SK-N-SH (cell line): ENCODE measurements around the gene SERTM2. TPM values are rescaled to one million over a fixed set of nuclear protein-coding genes. Genes with fewer than 3 reads are reported as not detected.

Source experiments
- CTCF ChIA-PET: fragments of 300-600, 350-600 bp; formaldehyde crosslinking; extraction: SDS; loops from one replicate; lab custom pipeline; 2021; lab: Yijun Ruan, JAX
- POLR2A ChIA-PET: fragments of 350-600 bp; sonication (Branson Sonifier 250); formaldehyde crosslinking; extraction: SDS; loops from one replicate; lab custom pipeline; 2020; ENCODE audit warnings: antibody characterized with exemption, inconsistent platforms; lab: Yijun Ruan, JAX
- DNase-seq: peaks from one replicate; pipeline ENCODE4 v3.0.0; 2012
- H2AFZ ChIP-seq: fragments of 200-600 bp; sonication (generic); 2 replicates; pipeline ENCODE4 v1.8.1; 2016; ENCODE audit warnings: antibody characterized with exemption, mild to moderate bottlenecking, low read depth
- H3F3A ChIP-seq: fragments of 200-600 bp; sonication (generic); replicated peaks from 2 replicates; pipeline ENCODE3; 2016; ENCODE audit warnings: antibody characterized with exemption, mild to moderate bottlenecking; ENCODE audit not compliant: insufficient read depth
- H3K27ac ChIP-seq, 2 experiments: fragments of 200-500 bp in 1 of 2; fragments of 200-600 bp in 1 of 2; sonication (Bioruptor generic) in 1 of 2; sonication (generic), shearing (Covaris generic) in 1 of 2; 2 replicates each; pipeline versions ENCODE4 v1.5.1 to v1.6.1; 2014 to 2016; ENCODE audit warnings: low read depth in 2 of 2, inconsistent platforms in 1 of 2, low read length in 1 of 2, mild to moderate bottlenecking in 1 of 2, mixed read lengths in 1 of 2
- H3K27me3 ChIP-seq: fragments of 200-600 bp; sonication (generic), shearing (Covaris generic); 2 replicates; pipeline ENCODE4 v1.6.1; 2016; ENCODE audit warnings: mixed run types; ENCODE audit not compliant: insufficient read depth
- H3K36me3 ChIP-seq, 2 experiments: fragments of 200-500 bp in 1 of 2; fragments of 200-600 bp in 1 of 2; sonication (Bioruptor generic) in 1 of 2; sonication (generic) in 1 of 2; replicated peaks in 1 of 2; 2 replicates each; pipeline versions ENCODE3 to v1.5.1; 2014 to 2016; ENCODE audit warnings: low read length in 1 of 2, mild to moderate bottlenecking in 1 of 2; ENCODE audit not compliant: insufficient read depth in 2 of 2, control insufficient read depth in 1 of 2
- H3K4me1 ChIP-seq, 2 experiments: fragments of 200-500 bp in 1 of 2; fragments of 200-600 bp in 1 of 2; sonication (Bioruptor generic) in 1 of 2; sonication (generic), shearing (Covaris generic) in 1 of 2; 2 replicates each; pipeline versions ENCODE4 v1.5.1 to v1.6.1; 2014 to 2016; ENCODE audit warnings: low read depth in 1 of 2, low read length in 1 of 2, mixed run types in 1 of 2; ENCODE audit not compliant: insufficient read depth in 2 of 2, control insufficient read depth in 1 of 2
- H3K4me2 ChIP-seq: fragments of 200-600 bp; sonication (generic), shearing (Covaris generic); 2 replicates; pipeline ENCODE4 v1.6.1; 2017; ENCODE audit warnings: mixed run types
- H3K4me3 ChIP-seq, 2 experiments: fragments of 200-500 bp in 1 of 2; fragments of 200-600 bp in 1 of 2; sonication (Bioruptor generic) in 1 of 2; sonication (generic), shearing (Covaris generic) in 1 of 2; 2 replicates each; pipeline versions ENCODE4 v1.5.1 to v1.8.1; 2014 to 2016; ENCODE audit warnings: low read depth in 2 of 2, inconsistent platforms in 1 of 2, low read length in 1 of 2, mild to moderate bottlenecking in 1 of 2, mixed read lengths in 1 of 2, moderate library complexity in 1 of 2
- H3K79me2 ChIP-seq: fragments of 200-600 bp; sonication (generic); 2 replicates; pipeline ENCODE4 v1.8.1; 2017; ENCODE audit warnings: mild to moderate bottlenecking; ENCODE audit not compliant: insufficient read depth
- H3K9ac ChIP-seq: fragments of 200-600 bp; sonication (generic); 2 replicates; pipeline ENCODE4 v1.6.1; 2017; ENCODE audit warnings: mixed run types
- H3K9me2 ChIP-seq: fragments of 200-600 bp; sonication (generic); 2 replicates; pipeline ENCODE4 v1.6.1; 2017; ENCODE audit warnings: mixed run types
- H3K9me3 ChIP-seq: fragments of 200-600 bp; sonication (generic); 2 replicates; pipeline ENCODE4 v1.6.1; 2017; ENCODE audit warnings: mixed run types, mild to moderate bottlenecking, moderate library complexity
- H4K20me1 ChIP-seq: fragments of 200-600 bp; sonication (generic); 2 replicates; pipeline ENCODE4 v1.6.1; 2017; ENCODE audit warnings: mild to moderate bottlenecking, mixed run types; ENCODE audit not compliant: insufficient read depth
- ELF1 ChIP-seq: IDR thresholded peaks from 2 replicates; pipeline ENCODE4 v1.4.0; 2012
- EP300 ChIP-seq, 2 experiments: IDR thresholded peaks; 2 replicates each; pipeline versions ENCODE4 v1.4.0 to v1.6.1; 2012; ENCODE audit warnings: borderline replicate concordance in 1 of 2, low read depth in 1 of 2, low read length in 1 of 2
- FOXM1 ChIP-seq: IDR thresholded peaks from 2 replicates; pipeline ENCODE4 v1.4.0; 2012; ENCODE audit warnings: low read depth, mild to moderate bottlenecking
- GABPA ChIP-seq: IDR thresholded peaks from 2 replicates; pipeline ENCODE4 v1.4.0; 2012; ENCODE audit warnings: low read depth, mild to moderate bottlenecking
- NRF1 ChIP-seq: IDR thresholded peaks from 2 replicates; pipeline ENCODE4 v1.6.1; 2012; ENCODE audit warnings: low read depth, mild to moderate bottlenecking, low read length
- RFX5 ChIP-seq: IDR thresholded peaks from 2 replicates; pipeline ENCODE4 v1.6.1; 2012; ENCODE audit warnings: mild to moderate bottlenecking, improper control_type of control experiment, low read length
- RXRA ChIP-seq: IDR thresholded peaks from 2 replicates; pipeline ENCODE4 v1.4.0; 2012; ENCODE audit warnings: low read depth, mild to moderate bottlenecking, borderline replicate concordance
- SMC3 ChIP-seq: IDR thresholded peaks from 2 replicates; pipeline ENCODE4 v1.6.1; 2012; ENCODE audit warnings: low read depth, low read length, improper control_type of control experiment
- YY1 ChIP-seq: IDR thresholded peaks from 2 replicates; pipeline ENCODE4 v1.4.0; 2012; ENCODE audit warnings: low read depth, mild to moderate bottlenecking
- WGBS: methylation state at CpG from one replicate; pipeline ENCODE4 v1.1.6; 2017; ENCODE audit warnings: low lambda C conversion rate; 5-methylcytosine and 5-hydroxymethylcytosine counted together
- polyA plus RNA-seq, 3 experiments: library from polyadenylated mRNA; depleted of rRNA; stranded (reverse); fragments of >200 nt; gene quantifications; 2 replicates each; pipeline ENCODE4 v1.2.3, GENCODE V29; 2012
- TF ChIP-seq, protein P1 (sequence below): IDR thresholded peaks from 2 replicates; pipeline ENCODE4; 2012
- TF ChIP-seq, protein P2 (sequence below): IDR thresholded peaks from 2 replicates; pipeline ENCODE4 v1.4.0; 2012; ENCODE audit warnings: low read depth, borderline replicate concordance
- TF ChIP-seq, protein P3 (sequence below): fragments of 150-350 bp; IDR thresholded peaks from 2 replicates; pipeline ENCODE4 v1.6.1; 2017; ENCODE audit warnings: antibody characterized with exemption, low read length, low read depth, borderline replicate concordance
- TF ChIP-seq, protein P4 (sequence below): fragments of 200-600 bp; sonication (generic); IDR thresholded peaks from 2 replicates; pipeline ENCODE4 v1.6.1; 2017; ENCODE audit warnings: antibody characterized with exemption, mild to moderate bottlenecking, moderate library complexity

Gene SERTM2
- polyA plus RNA-seq, 1 of the 3 experiments (the other 2 are of a cell fraction) = 0.12 TPM

DNA sequence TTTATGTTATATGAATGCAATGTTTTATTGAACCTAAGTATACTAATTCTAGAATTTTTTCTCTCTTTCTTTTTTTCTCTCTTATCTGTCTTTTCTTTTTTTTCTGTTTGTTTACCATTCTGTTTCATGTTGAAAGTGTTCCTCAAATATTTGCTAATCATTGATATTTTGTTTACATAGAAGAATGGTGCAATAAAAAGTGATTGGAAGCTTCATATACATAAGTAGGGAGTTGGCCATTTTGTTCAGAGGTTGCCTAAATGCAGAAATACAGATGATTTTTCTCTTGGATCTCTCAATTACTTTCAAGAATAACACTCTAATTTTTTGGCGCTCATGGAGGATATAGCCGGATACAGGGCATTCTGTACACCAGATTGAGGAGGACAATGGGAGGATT is 5.7 kb upstream of the SERTM2 start:
- TF ChIP-seq ELF1 (no peak), YY1 (no peak), NRF1 (no peak), RFX5 (no peak), RXRA (no peak), FOXM1 (no peak)
- TF ChIP-seq, protein P1, sequence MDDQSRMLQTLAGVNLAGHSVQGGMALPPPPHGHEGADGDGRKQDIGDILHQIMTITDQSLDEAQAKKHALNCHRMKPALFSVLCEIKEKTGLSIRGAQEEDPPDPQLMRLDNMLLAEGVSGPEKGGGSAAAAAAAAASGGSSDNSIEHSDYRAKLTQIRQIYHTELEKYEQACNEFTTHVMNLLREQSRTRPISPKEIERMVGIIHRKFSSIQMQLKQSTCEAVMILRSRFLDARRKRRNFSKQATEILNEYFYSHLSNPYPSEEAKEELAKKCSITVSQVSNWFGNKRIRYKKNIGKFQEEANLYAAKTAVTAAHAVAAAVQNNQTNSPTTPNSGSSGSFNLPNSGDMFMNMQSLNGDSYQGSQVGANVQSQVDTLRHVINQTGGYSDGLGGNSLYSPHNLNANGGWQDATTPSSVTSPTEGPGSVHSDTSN = no peak
- TF ChIP-seq, protein P2, sequence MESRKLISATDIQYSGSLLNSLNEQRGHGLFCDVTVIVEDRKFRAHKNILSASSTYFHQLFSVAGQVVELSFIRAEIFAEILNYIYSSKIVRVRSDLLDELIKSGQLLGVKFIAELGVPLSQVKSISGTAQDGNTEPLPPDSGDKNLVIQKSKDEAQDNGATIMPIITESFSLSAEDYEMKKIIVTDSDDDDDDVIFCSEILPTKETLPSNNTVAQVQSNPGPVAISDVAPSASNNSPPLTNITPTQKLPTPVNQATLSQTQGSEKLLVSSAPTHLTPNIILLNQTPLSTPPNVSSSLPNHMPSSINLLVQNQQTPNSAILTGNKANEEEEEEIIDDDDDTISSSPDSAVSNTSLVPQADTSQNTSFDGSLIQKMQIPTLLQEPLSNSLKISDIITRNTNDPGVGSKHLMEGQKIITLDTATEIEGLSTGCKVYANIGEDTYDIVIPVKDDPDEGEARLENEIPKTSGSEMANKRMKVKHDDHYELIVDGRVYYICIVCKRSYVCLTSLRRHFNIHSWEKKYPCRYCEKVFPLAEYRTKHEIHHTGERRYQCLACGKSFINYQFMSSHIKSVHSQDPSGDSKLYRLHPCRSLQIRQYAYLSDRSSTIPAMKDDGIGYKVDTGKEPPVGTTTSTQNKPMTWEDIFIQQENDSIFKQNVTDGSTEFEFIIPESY = no peak
- DNase-seq = no peak
- 60% methylated on average over 2 of the region's 2 CpGs for WGBS

DNA sequence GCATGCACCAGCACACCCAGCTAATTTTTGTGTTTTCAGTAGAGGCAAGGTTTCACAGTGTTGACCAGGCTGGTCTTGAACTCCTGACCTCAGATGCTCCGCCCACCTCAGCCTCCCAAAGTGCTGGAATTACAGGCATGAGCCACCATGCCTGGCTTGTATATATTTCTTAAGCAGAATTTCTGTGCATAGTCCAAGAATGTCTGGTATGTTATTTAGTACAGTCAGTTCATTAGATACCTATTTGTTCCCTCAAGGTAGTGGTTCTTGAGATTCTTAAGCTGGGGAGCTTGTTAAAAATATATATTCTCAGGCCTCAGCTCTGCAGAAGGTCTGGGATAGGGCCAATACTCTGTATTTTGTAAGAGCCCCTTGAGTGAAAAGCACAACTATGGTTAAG is 4.6 kb upstream of the SERTM2 start:
- POLR2A ChIA-PET = no interaction called here
- peaks cover 4% of the 10 kb centered on the region; the same call in 1 of the 2 replicates for H3K27me3 ChIP-seq
- DNase-seq = no peak
- H3K9ac ChIP-seq = no peak overlapping the region
- no peaks in the 10 kb centered on the region for H3F3A ChIP-seq
- H3K9me3 ChIP-seq = no peaks in the 10 kb centered on the region
- no peak overlapping the region for H2AFZ ChIP-seq
- H3K79me2 ChIP-seq = no peaks in the 10 kb centered on the region
- H3K4me3 ChIP-seq = no peak overlapping the region
- no peak overlapping the region for H3K27ac ChIP-seq
- no peak overlapping the region for H3K4me2 ChIP-seq
- no peaks in the 10 kb centered on the region for H3K36me3 ChIP-seq
- no peaks in the 10 kb centered on the region for H3K9me2 ChIP-seq
- CTCF ChIA-PET = interaction anchor here (0.7 to 0.9 kb wide), 2 partner anchors 9 to 26 kb away, joined by 3 read pairs; no protein-coding TSS in a partner anchor
- H3K4me1 ChIP-seq = no peaks in the 10 kb centered on the region
- H4K20me1 ChIP-seq = no peaks in the 10 kb centered on the region
- 10% methylated on average over 1 of the region's 1 CpG for WGBS
- TF ChIP-seq, protein P3, sequence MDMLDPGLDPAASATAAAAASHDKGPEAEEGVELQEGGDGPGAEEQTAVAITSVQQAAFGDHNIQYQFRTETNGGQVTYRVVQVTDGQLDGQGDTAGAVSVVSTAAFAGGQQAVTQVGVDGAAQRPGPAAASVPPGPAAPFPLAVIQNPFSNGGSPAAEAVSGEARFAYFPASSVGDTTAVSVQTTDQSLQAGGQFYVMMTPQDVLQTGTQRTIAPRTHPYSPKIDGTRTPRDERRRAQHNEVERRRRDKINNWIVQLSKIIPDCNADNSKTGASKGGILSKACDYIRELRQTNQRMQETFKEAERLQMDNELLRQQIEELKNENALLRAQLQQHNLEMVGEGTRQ = no peak
- TF ChIP-seq, protein P4, sequence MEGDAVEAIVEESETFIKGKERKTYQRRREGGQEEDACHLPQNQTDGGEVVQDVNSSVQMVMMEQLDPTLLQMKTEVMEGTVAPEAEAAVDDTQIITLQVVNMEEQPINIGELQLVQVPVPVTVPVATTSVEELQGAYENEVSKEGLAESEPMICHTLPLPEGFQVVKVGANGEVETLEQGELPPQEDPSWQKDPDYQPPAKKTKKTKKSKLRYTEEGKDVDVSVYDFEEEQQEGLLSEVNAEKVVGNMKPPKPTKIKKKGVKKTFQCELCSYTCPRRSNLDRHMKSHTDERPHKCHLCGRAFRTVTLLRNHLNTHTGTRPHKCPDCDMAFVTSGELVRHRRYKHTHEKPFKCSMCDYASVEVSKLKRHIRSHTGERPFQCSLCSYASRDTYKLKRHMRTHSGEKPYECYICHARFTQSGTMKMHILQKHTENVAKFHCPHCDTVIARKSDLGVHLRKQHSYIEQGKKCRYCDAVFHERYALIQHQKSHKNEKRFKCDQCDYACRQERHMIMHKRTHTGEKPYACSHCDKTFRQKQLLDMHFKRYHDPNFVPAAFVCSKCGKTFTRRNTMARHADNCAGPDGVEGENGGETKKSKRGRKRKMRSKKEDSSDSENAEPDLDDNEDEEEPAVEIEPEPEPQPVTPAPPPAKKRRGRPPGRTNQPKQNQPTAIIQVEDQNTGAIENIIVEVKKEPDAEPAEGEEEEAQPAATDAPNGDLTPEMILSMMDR = no peak
- TF ChIP-seq SMC3 (no peak), FOXM1 (no peak), YY1 (no peak), GABPA (no peak), EP300 (IDR thresholded peaks at IDR 0.05; ENCODE audit: borderline replicate concordance in 1 of 2, low read depth in 1 of 2, low read length in 1 of 2) (no peak)
- TF ChIP-seq, protein P2 = no peak
- TF ChIP-seq, protein P1 = no peak

More for the DNA sequence above, 5.7 kb upstream of the SERTM2 start:
- Histone ChIP-seq H3K27ac (no peak overlapping the region), H4K20me1 (no peaks in the 10 kb centered on the region), H3K4me1 (no peaks in the 10 kb centered on the region), H3F3A (no peaks in the 10 kb centered on the region), H3K9me2 (no peaks in the 10 kb centered on the region), H2AFZ (no peak overlapping the region), H3K36me3 (no peaks in the 10 kb centered on the region), H3K9ac (no peak overlapping the region), H3K9me3 (no peaks in the 10 kb centered on the region), H3K4me2 (no peak overlapping the region), H3K4me3 (no peak overlapping the region), H3K79me2 (no peaks in the 10 kb centered on the region), H3K27me3 (peaks cover 4% of the 10 kb centered on the region; the same call in 1 of the 2 replicates)
- POLR2A ChIA-PET = interaction anchor here (0.7 kb wide), 2 partner anchors 11 to 478 kb away, joined by 3 read pairs; no protein-coding TSS in a partner anchor
- CTCF ChIA-PET = interaction anchor here (0.9 kb wide), 1 partner anchor 10 kb away, joined by 3 read pairs; no protein-coding TSS in a partner anchor
